ENCODE measurements around the gene ZMIZ1. TPM values are rescaled to one million over a fixed set of nuclear protein-coding genes. Genes with fewer than 3 reads are reported as not detected.

Gene ZMIZ1
- total and polyA plus RNA-seq, 5 donors, result 38.0 to 83.1 (median 71.1) TPM

- 88% methylated on average over 8 of the region's 8 CpGs for WGBS
- DNase-seq, result peak in 1 of 3 donors; percentile 33
- no peaks in the 10 kb centered on the region for H3K27me3 ChIP-seq (ENCODE audit: control insufficient read depth, insufficient read depth)
- intact Hi-C loops (cut with DNase I), result no loop called here
- H3K9me3 ChIP-seq (ENCODE audit: control insufficient read depth, low read length), result no peaks in the 10 kb centered on the region
- H3K27ac ChIP-seq (ENCODE audit: low read length), result no peak overlapping the region
- peaks cover 16% of the 10 kb centered on the region for H3K4me1 ChIP-seq (ENCODE audit: control insufficient read depth, insufficient read depth, low read length)
- no peak for ATAC-seq
- no peak overlapping the region for H3K4me3 ChIP-seq (ENCODE audit: low read length)
These were observed 165.9 kb downstream of the ZMIZ1 start for GRCh38 chr10:79234391-79235315.

GRCh38 chr10:79235765-79236432, 167.1 kb downstream of the ZMIZ1 start:
- no peak for ATAC-seq
- H3K27ac ChIP-seq (ENCODE audit: low read length), result no peak overlapping the region
- no peak overlapping the region for H3K4me3 ChIP-seq (ENCODE audit: low read length)
- no peak for DNase-seq
- WGBS, result 79% methylated on average over 10 of the region's 10 CpGs
- H3K9me3 ChIP-seq (ENCODE audit: control insufficient read depth, low read length), result no peaks in the 10 kb centered on the region
- intact Hi-C loops (cut with DNase I), result no loop called here
- H3K27me3 ChIP-seq (ENCODE audit: control insufficient read depth, insufficient read depth), result no peaks in the 10 kb centered on the region
- peaks cover 18% of the 10 kb centered on the region for H3K4me1 ChIP-seq (ENCODE audit: control insufficient read depth, insufficient read depth, low read length)

- no peaks in the 10 kb centered on the region for H3K9me3 ChIP-seq (ENCODE audit: control insufficient read depth, low read length)
- H3K4me1 ChIP-seq (ENCODE audit: control insufficient read depth, insufficient read depth, low read length), result peaks cover 22% of the 10 kb centered on the region
- H3K27me3 ChIP-seq (ENCODE audit: control insufficient read depth, insufficient read depth), result no peaks in the 10 kb centered on the region
- intact Hi-C loops (cut with DNase I), result no loop called here
- no peak overlapping the region for H3K27ac ChIP-seq (ENCODE audit: low read length)
- ATAC-seq (no peak), DNase-seq (no peak)
- 79% methylated on average over 9 of the region's 9 CpGs for WGBS
- H3K4me3 ChIP-seq (ENCODE audit: low read length), result no peak overlapping the region
These were observed 167.6 kb downstream of the ZMIZ1 start for GRCh38 chr10:79236433-79236765.

- Histone ChIP-seq H3K4me1 (ENCODE audit: control insufficient read depth, insufficient read depth, low read length) (peaks cover 29% of the 10 kb centered on the region), H3K9me3 (ENCODE audit: control insufficient read depth, low read length) (no peaks in the 10 kb centered on the region), H3K27me3 (ENCODE audit: control insufficient read depth, insufficient read depth) (no peaks in the 10 kb centered on the region), H3K27ac (ENCODE audit: low read length) (peak overlapping the region; percentile 7), H3K4me3 (ENCODE audit: low read length) (no peak overlapping the region)
- DNase-seq, result peak in 2 of 3 donors; percentile 34 to 57
- 55% methylated on average over 12 of the region's 12 CpGs for WGBS
- intact Hi-C loops (cut with DNase I), result no loop called here
- ATAC-seq, result peak; percentile 5 to 42
These were observed 168.8 kb downstream of the ZMIZ1 start for GRCh38 chr10:79237454-79238157.

GRCh38 chr10:79238158-79238520, 169.4 kb downstream of the ZMIZ1 start:
- peaks cover 29% of the 10 kb centered on the region for H3K4me1 ChIP-seq (ENCODE audit: control insufficient read depth, insufficient read depth, low read length)

GRCh38 chr10:79238606-79239005, 169.8 kb downstream of the ZMIZ1 start:
- Histone ChIP-seq H3K27me3 (ENCODE audit: control insufficient read depth, insufficient read depth) (no peaks in the 10 kb centered on the region), H3K9me3 (ENCODE audit: control insufficient read depth, low read length) (no peaks in the 10 kb centered on the region), H3K4me3 (ENCODE audit: low read length) (no peak overlapping the region), H3K4me1 (ENCODE audit: control insufficient read depth, insufficient read depth, low read length) (peaks cover 29% of the 10 kb centered on the region), H3K27ac (ENCODE audit: low read length) (peak overlapping the region; percentile 0)
- 60% methylated on average over 2 of the region's 2 CpGs for WGBS
- ATAC-seq, result no peak
- intact Hi-C loops (cut with DNase I), result no loop called here
- peak in 1 of 3 donors; percentile 29 for DNase-seq

More at GRCh38 chr10:79238158-79238520, 169.4 kb downstream of the ZMIZ1 start:
- 46% methylated on average over 6 of the region's 6 CpGs for WGBS
- Histone ChIP-seq H3K9me3 (ENCODE audit: control insufficient read depth, low read length) (no peaks in the 10 kb centered on the region), H3K27ac (ENCODE audit: low read length) (no peak overlapping the region), H3K4me3 (ENCODE audit: low read length) (no peak overlapping the region), H3K27me3 (ENCODE audit: control insufficient read depth, insufficient read depth) (no peaks in the 10 kb centered on the region)
- peak in 1 of 2 donors; percentile 3 for ATAC-seq
- peak in 1 of 3 donors; percentile 38 for DNase-seq
- intact Hi-C loops (cut with DNase I), result no loop called here

GRCh38 chr10:79239275-79239779, 170.6 kb downstream of the ZMIZ1 start:
- Histone ChIP-seq H3K27ac (ENCODE audit: low read length) (peak overlapping the region; percentile 47), H3K4me1 (ENCODE audit: control insufficient read depth, insufficient read depth, low read length) (peaks cover 33% of the 10 kb centered on the region), H3K9me3 (ENCODE audit: control insufficient read depth, low read length) (no peaks in the 10 kb centered on the region), H3K27me3 (ENCODE audit: control insufficient read depth, insufficient read depth) (no peaks in the 10 kb centered on the region), H3K4me3 (ENCODE audit: low read length) (no peak overlapping the region)
- intact Hi-C loops (cut with DNase I), result no loop called here
- DNase-seq (peak in 2 of 3 donors; percentile 69 to 76), ATAC-seq (peak in 1 of 2 donors; percentile 4)
- 67% methylated on average over 10 of the region's 10 CpGs for WGBS

GRCh38 chr10:79239924-79240581, 171.3 kb downstream of the ZMIZ1 start:
- intact Hi-C loops (cut with DNase I), result no loop called here
- Histone ChIP-seq H3K4me3 (ENCODE audit: low read length) (no peak overlapping the region), H3K27me3 (ENCODE audit: control insufficient read depth, insufficient read depth) (no peaks in the 10 kb centered on the region), H3K9me3 (ENCODE audit: control insufficient read depth, low read length) (no peaks in the 10 kb centered on the region), H3K27ac (ENCODE audit: low read length) (peak overlapping the region; percentile 15), H3K4me1 (ENCODE audit: control insufficient read depth, insufficient read depth, low read length) (peaks cover 40% of the 10 kb centered on the region)
- ATAC-seq (no peak), DNase-seq (peak in 1 of 3 donors; percentile 47)
- WGBS, result 75% methylated on average over 29 of the region's 29 CpGs

GRCh38 chr10:79241629-79241989, 172.8 kb downstream of the ZMIZ1 start:
- no peaks in the 10 kb centered on the region for H3K9me3 ChIP-seq (ENCODE audit: control insufficient read depth, low read length)
- ATAC-seq, result no peak
- no peaks in the 10 kb centered on the region for H3K27me3 ChIP-seq (ENCODE audit: control insufficient read depth, insufficient read depth)
- DNase-seq, result no peak
- intact Hi-C loops (cut with DNase I), result no loop called here
- peak overlapping the region; percentile 84 for H3K27ac ChIP-seq (ENCODE audit: low read length)
- H3K4me1 ChIP-seq (ENCODE audit: control insufficient read depth, insufficient read depth, low read length), result peaks cover 56% of the 10 kb centered on the region
- WGBS, result 43% methylated on average over 5 of the region's 5 CpGs
- no peak overlapping the region for H3K4me3 ChIP-seq (ENCODE audit: low read length)

- DNase-seq (peak; percentile 81 to 91 (median 90)), ATAC-seq (peak; percentile 47 to 63)
- H3K27me3 ChIP-seq (ENCODE audit: control insufficient read depth, insufficient read depth), result no peaks in the 10 kb centered on the region
- peak overlapping the region; percentile 84 for H3K27ac ChIP-seq (ENCODE audit: low read length)
- 4% methylated on average over 36 of the region's 36 CpGs for WGBS
- intact Hi-C loops (cut with DNase I), result no loop called here
- H3K4me3 ChIP-seq (ENCODE audit: low read length), result peak overlapping the region; percentile 64
- no peaks in the 10 kb centered on the region for H3K9me3 ChIP-seq (ENCODE audit: control insufficient read depth, low read length)
- peaks cover 57% of the 10 kb centered on the region for H3K4me1 ChIP-seq (ENCODE audit: control insufficient read depth, insufficient read depth, low read length)
These were observed 173.3 kb downstream of the ZMIZ1 start for GRCh38 chr10:79241990-79242619.
